Heart left ventricle (tissue), 13 donors: ENCODE results near the gene MAML3.

Experiments used
- CTCF ChIP-seq, 12 donors: fragments of 200-600 bp; sonication (generic) in 4 of 12; IDR thresholded peaks; one replicate each; pipeline versions ENCODE4 v1.5.0 to v1.8.0; 2018 to 2022; ENCODE audit warnings: antibody characterized with exemption in 12 of 12, mild to moderate bottlenecking in 5 of 12
- POLR2A ChIP-seq, 2 donors: fragments of 450-650 bp; IDR thresholded peaks; one replicate each; pipeline ENCODE4 v1.6.1; 2017; ENCODE audit warnings: antibody characterized with exemption in 2 of 2, mild to moderate bottlenecking in 2 of 2, moderate library complexity in 2 of 2
- donor health status: ischemic (EF 13 %, LVEDD 7.1; RV severe dilation, severe dysfunction).
- donor health status: DM: no; HTN: yes; CAD: no.
- donor health status: DM: no; HTN: no; CAD: no.
- donor health status: ischemic (EF 25% LVEDD 6.9; RV normal size, moderate dysfunction).
- donor health status: ischemic (EF 25% LVEDD 5.7; RV mildly dilated, moderate dysfunction).
- donor health status: ischemic (EF 35%, LVEDD 5.7; RV mildly dilated, moderate dysfunction).
- donor health status: nonischemic (EF 11% LVEDD 7.7; RV severe dilation, severe dysfunction).
- donor health status: DM: yes; HTN: yes; CAD: no.
- donor health status: PGD.
- donor health status: ischemic (EF 29% LVEDD 5.4; RV normal size, mild dysfunction).
- donor health status: nonischemic (EF 23%, LVEDD 6.1; RV moderate dilation, normal function).

GRCh38 chr4:139686130-139686529 is 467.9 kb downstream of the MAML3 start:
- TF ChIP-seq POLR2A (IDR thresholded peaks at IDR 0.05) (no peak), CTCF (IDR thresholded peaks at IDR 0.05) (no peak)
